Measurements from ENCODE around the gene FKBP5. TPM values are rescaled to one million over a fixed set of nuclear protein-coding genes. Genes with fewer than 3 reads are reported as not detected.

The FKBP5 gene
- total RNA-seq, 1 donor = 5.1 TPM

DNA sequence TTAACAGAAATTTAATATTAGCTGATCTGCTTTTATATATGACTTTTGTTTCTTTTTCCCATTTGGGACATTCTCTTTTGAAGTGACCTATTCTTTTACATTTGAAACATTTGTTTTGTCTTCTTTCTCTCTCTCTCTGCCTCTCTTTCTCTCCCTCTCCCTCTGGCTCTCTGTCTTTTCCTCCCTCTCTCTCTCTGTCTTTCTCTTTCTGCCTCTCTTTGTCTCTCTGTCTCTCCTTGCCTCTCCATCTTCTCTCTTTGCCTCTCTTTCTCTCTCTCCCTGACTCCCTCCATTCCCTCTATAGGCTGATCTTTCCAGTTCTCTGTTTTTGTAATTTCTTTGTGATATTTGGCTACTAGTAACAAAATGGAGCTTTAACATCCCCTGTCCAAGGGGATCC is 124.0 kb downstream of the FKBP5 start:
- no peak overlapping the region for H2AFZ ChIP-seq (ENCODE audit: low read length)
- H3K4me1 ChIP-seq (ENCODE audit: insufficient read depth, low read length) = no peaks in the 10 kb centered on the region
- H3K27me3 ChIP-seq (ENCODE audit: insufficient read depth, low read length) = peaks cover 39% of the 10 kb centered on the region
- TF ChIP-seq, protein P1, sequence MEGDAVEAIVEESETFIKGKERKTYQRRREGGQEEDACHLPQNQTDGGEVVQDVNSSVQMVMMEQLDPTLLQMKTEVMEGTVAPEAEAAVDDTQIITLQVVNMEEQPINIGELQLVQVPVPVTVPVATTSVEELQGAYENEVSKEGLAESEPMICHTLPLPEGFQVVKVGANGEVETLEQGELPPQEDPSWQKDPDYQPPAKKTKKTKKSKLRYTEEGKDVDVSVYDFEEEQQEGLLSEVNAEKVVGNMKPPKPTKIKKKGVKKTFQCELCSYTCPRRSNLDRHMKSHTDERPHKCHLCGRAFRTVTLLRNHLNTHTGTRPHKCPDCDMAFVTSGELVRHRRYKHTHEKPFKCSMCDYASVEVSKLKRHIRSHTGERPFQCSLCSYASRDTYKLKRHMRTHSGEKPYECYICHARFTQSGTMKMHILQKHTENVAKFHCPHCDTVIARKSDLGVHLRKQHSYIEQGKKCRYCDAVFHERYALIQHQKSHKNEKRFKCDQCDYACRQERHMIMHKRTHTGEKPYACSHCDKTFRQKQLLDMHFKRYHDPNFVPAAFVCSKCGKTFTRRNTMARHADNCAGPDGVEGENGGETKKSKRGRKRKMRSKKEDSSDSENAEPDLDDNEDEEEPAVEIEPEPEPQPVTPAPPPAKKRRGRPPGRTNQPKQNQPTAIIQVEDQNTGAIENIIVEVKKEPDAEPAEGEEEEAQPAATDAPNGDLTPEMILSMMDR (IDR thresholded peaks at IDR 0.05; ENCODE audit: extremely low read depth, low read depth, low read length) = no peak
- no peak for DNase-seq (ENCODE audit: insufficient read length, low spot score, missing footprints)
- H3K9me3 ChIP-seq (ENCODE audit: low read depth, low read length) = no peaks in the 10 kb centered on the region
- H3K4me2 ChIP-seq (ENCODE audit: insufficient read depth, low read length) = no peak overlapping the region
- H3K79me2 ChIP-seq (ENCODE audit: insufficient read depth, low read length) = no peaks in the 10 kb centered on the region
- no peaks in the 10 kb centered on the region for H3K36me3 ChIP-seq (ENCODE audit: insufficient read depth, low read length)
- no peak overlapping the region for H3K4me3 ChIP-seq (ENCODE audit: insufficient read depth, low read length)
- H4K20me1 ChIP-seq (ENCODE audit: insufficient read depth, low read length) = no peaks in the 10 kb centered on the region
- no peak overlapping the region for H3K27ac ChIP-seq (ENCODE audit: low read depth, low read length)

DNA sequence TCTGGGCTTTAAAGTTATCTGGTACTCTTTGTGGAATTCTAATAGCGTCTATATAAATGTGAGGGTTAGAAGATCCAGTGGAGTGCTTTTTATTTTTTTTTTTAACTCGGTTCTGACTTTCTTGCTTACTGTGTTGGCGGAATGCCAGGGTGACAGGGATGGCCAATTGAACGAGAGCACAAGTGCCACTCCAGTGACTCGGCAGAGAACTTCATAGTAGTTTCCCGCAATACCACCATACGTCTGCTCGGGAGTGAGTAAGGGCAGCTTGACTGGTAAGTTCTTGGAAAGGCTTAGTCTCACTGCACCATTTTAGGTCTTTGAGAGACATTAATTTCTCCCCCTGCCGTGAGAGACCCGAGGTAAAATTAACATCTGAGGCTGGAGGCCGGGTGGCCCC is 126.7 kb downstream of the FKBP5 start:
- Histone ChIP-seq H3K9me3 (ENCODE audit: low read depth, low read length) (no peaks in the 10 kb centered on the region), H3K4me3 (ENCODE audit: insufficient read depth, low read length) (no peak overlapping the region), H4K20me1 (ENCODE audit: insufficient read depth, low read length) (no peaks in the 10 kb centered on the region), H3K27ac (ENCODE audit: low read depth, low read length) (no peak overlapping the region), H2AFZ (ENCODE audit: low read length) (no peak overlapping the region), H3K36me3 (ENCODE audit: insufficient read depth, low read length) (no peaks in the 10 kb centered on the region), H3K4me1 (ENCODE audit: insufficient read depth, low read length) (no peaks in the 10 kb centered on the region), H3K4me2 (ENCODE audit: insufficient read depth, low read length) (no peak overlapping the region), H3K27me3 (ENCODE audit: insufficient read depth, low read length) (peaks cover 39% of the 10 kb centered on the region), H3K79me2 (ENCODE audit: insufficient read depth, low read length) (no peaks in the 10 kb centered on the region)
- DNase-seq (ENCODE audit: insufficient read length, low spot score, missing footprints) = no peak
- TF ChIP-seq, protein P1 (IDR thresholded peaks at IDR 0.05; ENCODE audit: extremely low read depth, low read depth, low read length) = no peak

DNA sequence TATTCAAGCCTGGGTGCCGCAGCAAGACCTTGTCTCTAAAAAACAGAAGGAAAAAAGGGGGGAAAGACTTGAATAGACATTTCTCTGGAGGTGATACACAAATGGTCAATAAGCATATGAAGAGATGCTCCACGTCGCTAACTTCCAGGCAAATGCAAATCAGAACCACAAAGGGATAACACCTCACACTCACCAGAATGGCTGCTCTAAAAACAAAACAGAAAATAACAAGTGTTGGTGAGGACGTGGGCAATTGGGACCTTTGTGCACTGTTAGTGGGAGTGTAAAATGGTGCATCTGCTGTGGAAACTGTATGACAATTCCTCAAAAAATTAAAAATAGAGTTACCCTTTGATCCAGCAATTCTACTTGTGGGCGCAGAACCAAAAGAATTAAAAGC is 127.6 kb downstream of the FKBP5 start:
- TF ChIP-seq, protein P1 (IDR thresholded peaks at IDR 0.05; ENCODE audit: extremely low read depth, low read depth, low read length) = no peak
- Histone ChIP-seq H3K4me2 (ENCODE audit: insufficient read depth, low read length) (no peak overlapping the region), H3K27me3 (ENCODE audit: insufficient read depth, low read length) (peaks cover 39% of the 10 kb centered on the region), H3K27ac (ENCODE audit: low read depth, low read length) (no peak overlapping the region), H3K9me3 (ENCODE audit: low read depth, low read length) (no peaks in the 10 kb centered on the region), H3K4me1 (ENCODE audit: insufficient read depth, low read length) (no peaks in the 10 kb centered on the region), H3K4me3 (ENCODE audit: insufficient read depth, low read length) (no peak overlapping the region), H4K20me1 (ENCODE audit: insufficient read depth, low read length) (no peaks in the 10 kb centered on the region), H3K36me3 (ENCODE audit: insufficient read depth, low read length) (no peaks in the 10 kb centered on the region), H3K79me2 (ENCODE audit: insufficient read depth, low read length) (no peaks in the 10 kb centered on the region), H2AFZ (ENCODE audit: low read length) (no peak overlapping the region)
- no peak for DNase-seq (ENCODE audit: insufficient read length, low spot score, missing footprints)

DNA sequence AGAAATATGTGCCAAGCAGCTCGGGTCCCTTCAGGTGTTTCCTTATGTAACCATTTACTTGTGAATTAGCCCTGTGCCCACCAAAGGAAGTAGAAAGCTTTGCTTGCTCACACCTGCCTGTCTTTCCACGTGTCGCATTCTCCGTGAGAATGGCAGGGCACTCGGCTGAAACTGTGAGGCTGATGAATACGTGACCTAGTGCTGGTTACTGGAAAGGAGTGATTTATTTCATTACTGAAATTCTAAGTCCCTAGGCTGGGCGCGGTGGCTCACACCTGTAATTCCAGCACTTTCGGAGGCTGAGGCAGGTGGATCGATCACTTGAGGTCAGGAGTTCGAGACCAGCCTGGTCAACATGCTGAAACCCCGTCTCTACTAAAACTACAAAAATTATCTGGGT is 130.1 kb downstream of the FKBP5 start:
- H3K36me3 ChIP-seq (ENCODE audit: insufficient read depth, low read length) = no peaks in the 10 kb centered on the region
- no peaks in the 10 kb centered on the region for H3K79me2 ChIP-seq (ENCODE audit: insufficient read depth, low read length)
- H3K4me2 ChIP-seq (ENCODE audit: insufficient read depth, low read length) = no peak overlapping the region
- no peaks in the 10 kb centered on the region for H3K4me1 ChIP-seq (ENCODE audit: insufficient read depth, low read length)
- no peak overlapping the region for H3K27ac ChIP-seq (ENCODE audit: low read depth, low read length)
- H3K4me3 ChIP-seq (ENCODE audit: insufficient read depth, low read length) = no peak overlapping the region
- no peaks in the 10 kb centered on the region for H4K20me1 ChIP-seq (ENCODE audit: insufficient read depth, low read length)
- H3K9me3 ChIP-seq (ENCODE audit: low read depth, low read length) = no peaks in the 10 kb centered on the region
- peaks cover 15% of the 10 kb centered on the region for H3K27me3 ChIP-seq (ENCODE audit: insufficient read depth, low read length)
- no peak overlapping the region for H2AFZ ChIP-seq (ENCODE audit: low read length)
- no peak for DNase-seq (ENCODE audit: insufficient read length, low spot score, missing footprints)
- TF ChIP-seq, protein P1 (IDR thresholded peaks at IDR 0.05; ENCODE audit: extremely low read depth, low read depth, low read length) = no peak

All from osteoblast (primary cell).